IPS-18a (cell line): ENCODE results near the gene FOXR2.

Experiments
- H3K27ac ChIP-seq: one replicate; pipeline ENCODE4 v1.5.1; 2013; ENCODE audit warnings: low read length
- H3K27me3 ChIP-seq: one replicate; pipeline ENCODE4 v1.6.1; 2013; ENCODE audit warnings: mild to moderate bottlenecking, low read length; ENCODE audit not compliant: control insufficient read depth, insufficient read depth
- H3K36me3 ChIP-seq: one replicate; pipeline ENCODE4 v1.6.1; 2013; ENCODE audit warnings: low read depth, low read length; ENCODE audit not compliant: control insufficient read depth
- H3K4me1 ChIP-seq: one replicate; pipeline ENCODE4 v1.6.1; 2013; ENCODE audit warnings: low read depth, low read length; ENCODE audit not compliant: control insufficient read depth
- H3K4me3 ChIP-seq: one replicate; pipeline ENCODE4 v1.5.1; 2013; ENCODE audit warnings: low read length
- H3K9ac ChIP-seq: one replicate; pipeline ENCODE4 v1.6.1; 2013; ENCODE audit warnings: mild to moderate bottlenecking, low read length, moderate library complexity
- H3K9me3 ChIP-seq: one replicate; pipeline ENCODE4 v1.6.1; 2013; ENCODE audit warnings: low read depth, low read length; ENCODE audit not compliant: control insufficient read depth

Gene FOXR2, protein sequence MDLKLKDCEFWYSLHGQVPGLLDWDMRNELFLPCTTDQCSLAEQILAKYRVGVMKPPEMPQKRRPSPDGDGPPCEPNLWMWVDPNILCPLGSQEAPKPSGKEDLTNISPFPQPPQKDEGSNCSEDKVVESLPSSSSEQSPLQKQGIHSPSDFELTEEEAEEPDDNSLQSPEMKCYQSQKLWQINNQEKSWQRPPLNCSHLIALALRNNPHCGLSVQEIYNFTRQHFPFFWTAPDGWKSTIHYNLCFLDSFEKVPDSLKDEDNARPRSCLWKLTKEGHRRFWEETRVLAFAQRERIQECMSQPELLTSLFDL

DNA sequence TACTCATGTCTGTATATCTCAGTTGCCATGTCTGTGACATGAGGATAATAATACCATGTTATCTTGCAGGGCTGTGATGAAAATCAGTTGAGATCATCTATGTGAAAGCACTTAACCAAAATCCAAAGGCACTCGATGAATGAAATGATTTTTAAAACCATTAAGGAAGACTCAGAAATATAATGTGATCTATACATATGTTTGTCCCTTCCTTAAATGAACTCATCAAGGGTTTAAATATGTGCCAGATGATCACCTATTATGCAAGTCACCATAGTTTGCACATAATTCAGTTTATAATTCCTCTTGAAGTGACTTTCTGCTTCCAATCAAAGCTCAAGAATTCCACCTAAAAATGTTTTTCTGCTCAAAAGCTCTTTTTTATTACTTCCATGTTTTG is at the start of gene FOXR2:
TSS of gene FOXR2 (plus strand) at position 301 of the 400 bp plus-strand sequence. CDS start 312 bp downstream, outside the sequence.
- no peaks in the 10 kb centered on the region for H3K4me1 ChIP-seq
- H3K9me3 ChIP-seq = peaks cover 72% of the 10 kb centered on the region
- no peaks in the 10 kb centered on the region for H3K27me3 ChIP-seq
- no peaks in the 10 kb centered on the region for H3K36me3 ChIP-seq
- H3K4me3 ChIP-seq = no peak within 1 kb of the TSS
- no peak within 1 kb of the TSS for H3K9ac ChIP-seq
- no peak within 1 kb of the TSS for H3K27ac ChIP-seq

DNA sequence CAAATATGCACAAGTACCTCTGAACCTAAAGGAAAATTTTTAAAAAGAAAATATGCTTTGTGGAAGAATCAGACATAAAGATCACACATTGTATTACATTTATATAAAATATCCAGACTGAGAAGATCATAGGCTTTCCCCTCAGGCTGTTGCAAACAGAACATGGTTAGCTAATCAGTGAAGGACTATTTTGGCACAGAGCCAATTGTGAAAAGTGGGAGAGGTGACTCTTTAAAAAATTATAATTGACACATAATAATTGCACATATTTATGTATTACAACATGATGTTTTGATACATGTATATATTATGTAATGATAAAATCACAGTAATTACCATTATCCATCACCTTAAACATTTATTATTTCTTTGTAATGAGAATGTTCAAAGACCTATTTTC is 44.1 kb upstream of the FOXR2 start:
- no peaks in the 10 kb centered on the region for H3K4me1 ChIP-seq
- no peak overlapping the region for H3K9ac ChIP-seq
- H3K27ac ChIP-seq = no peak overlapping the region
- peaks cover 62% of the 10 kb centered on the region for H3K9me3 ChIP-seq
- no peak overlapping the region for H3K4me3 ChIP-seq
- H3K27me3 ChIP-seq = no peaks in the 10 kb centered on the region
- no peaks in the 10 kb centered on the region for H3K36me3 ChIP-seq

DNA sequence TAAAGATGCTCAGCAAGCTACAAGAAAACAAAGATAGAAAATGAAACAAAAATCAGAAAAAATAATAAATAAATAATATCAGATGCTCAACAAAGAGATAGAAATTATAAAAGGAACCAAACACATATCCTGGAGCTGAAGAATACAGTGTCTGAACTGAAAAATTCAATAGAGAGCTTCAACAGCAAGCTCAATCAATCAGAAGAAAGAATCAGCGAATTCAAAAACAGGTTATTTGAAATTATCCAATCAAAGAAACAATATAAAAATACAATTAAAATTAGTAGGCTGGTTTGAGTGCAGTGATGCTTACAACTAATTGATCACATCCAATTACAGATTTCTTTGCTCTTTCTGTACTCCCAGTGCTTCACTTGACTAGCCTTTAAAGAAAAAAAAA is 40.8 kb upstream of the FOXR2 start:
- Histone ChIP-seq H3K9me3 (peaks cover 59% of the 10 kb centered on the region), H3K4me1 (no peaks in the 10 kb centered on the region), H3K27me3 (no peaks in the 10 kb centered on the region), H3K36me3 (no peaks in the 10 kb centered on the region), H3K9ac (no peak overlapping the region), H3K27ac (no peak overlapping the region), H3K4me3 (no peak overlapping the region)

DNA sequence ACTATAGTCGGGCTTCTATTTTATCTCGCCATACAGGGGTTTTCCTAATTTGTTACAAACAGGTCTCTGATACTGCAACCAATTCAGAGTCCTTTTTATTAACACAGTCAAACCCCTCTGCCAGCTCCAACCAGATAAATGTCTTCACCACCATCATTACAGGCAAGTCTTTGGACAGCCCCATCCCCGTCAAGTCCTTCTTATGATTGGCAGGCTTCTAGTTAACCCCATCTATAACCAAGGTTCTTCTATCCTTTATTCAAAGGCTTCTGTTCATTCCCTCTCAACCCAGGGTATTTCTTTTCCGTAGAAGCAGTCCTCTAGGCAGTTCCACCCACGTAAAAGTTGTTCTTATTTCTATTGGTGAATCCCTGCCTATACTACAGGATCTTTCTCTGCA is 29.9 kb upstream of the FOXR2 start:
- Histone ChIP-seq H3K36me3 (no peaks in the 10 kb centered on the region), H3K9ac (no peak overlapping the region), H3K9me3 (peaks cover 59% of the 10 kb centered on the region), H3K27me3 (no peaks in the 10 kb centered on the region), H3K27ac (no peak overlapping the region), H3K4me3 (no peak overlapping the region), H3K4me1 (no peaks in the 10 kb centered on the region)

DNA sequence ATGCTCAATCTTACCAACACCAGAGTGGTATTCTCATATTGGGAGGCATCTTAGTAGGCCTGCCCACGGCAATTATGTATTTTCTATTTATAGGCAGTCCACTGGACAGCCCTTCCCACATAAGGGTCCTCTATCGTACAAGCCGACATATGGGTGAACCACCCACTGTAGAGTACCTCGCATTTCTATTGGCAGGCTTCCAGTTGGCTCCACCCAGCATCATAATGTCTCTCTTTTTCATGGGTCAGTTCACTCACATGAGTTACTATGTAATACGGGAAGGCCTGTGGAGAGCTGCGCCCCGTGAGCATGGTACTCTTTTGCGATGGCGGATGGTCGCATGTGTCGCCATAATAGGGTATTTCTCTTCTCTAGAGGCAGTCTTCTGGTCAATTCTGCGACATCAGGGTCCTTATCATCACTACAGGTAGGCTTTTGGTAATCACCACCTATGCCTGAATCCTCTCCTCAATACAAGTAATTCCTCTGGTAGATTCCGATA is 29.4 kb upstream of the FOXR2 start:
- H3K9me3 ChIP-seq = peaks cover 59% of the 10 kb centered on the region

DNA sequence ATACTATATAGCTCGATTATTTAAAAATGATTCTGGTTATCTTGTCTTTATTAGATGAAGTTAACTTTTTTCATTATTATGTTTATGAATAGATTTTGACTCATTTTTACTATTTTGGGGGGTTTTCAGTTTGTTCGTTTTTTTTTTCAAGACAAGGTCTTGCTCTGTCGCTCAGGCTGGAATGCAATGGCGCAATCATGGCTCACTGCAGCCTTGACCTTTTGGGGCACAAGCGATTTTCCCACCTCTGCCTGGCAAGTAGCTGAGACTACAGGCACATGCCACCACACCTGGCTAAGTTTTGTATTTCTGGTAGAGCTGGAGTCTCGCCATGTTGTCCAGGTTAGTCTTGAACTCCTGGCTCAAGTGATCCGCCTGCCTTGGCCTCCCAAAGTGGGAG is 24.9 kb upstream of the FOXR2 start:
- H3K9me3 ChIP-seq = peaks cover 45% of the 10 kb centered on the region
- no peaks in the 10 kb centered on the region for H3K4me1 ChIP-seq

More for the DNA sequence above, 29.4 kb upstream of the FOXR2 start:
- Histone ChIP-seq H3K9ac (no peak overlapping the region), H3K4me3 (no peak overlapping the region), H3K36me3 (no peaks in the 10 kb centered on the region), H3K27ac (no peak overlapping the region), H3K4me1 (no peaks in the 10 kb centered on the region), H3K27me3 (no peaks in the 10 kb centered on the region)

DNA sequence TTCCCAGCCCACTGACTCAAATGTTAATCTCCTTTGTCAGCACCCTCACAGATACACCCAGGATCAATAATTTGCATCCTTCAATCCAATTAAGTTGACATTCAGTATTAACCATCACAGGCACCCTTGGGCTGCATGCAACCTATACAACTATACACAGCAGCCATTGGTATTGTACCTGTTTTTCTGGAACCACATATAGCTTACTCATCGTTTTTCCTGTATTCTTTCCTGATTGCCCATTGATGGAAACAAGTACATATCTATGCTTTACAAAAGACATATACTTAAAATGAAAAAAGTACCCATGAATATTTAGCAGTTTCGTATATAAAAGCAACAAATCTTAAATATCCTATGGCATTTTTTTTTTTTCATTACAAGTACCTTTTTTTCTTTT is 3.7 kb upstream of the FOXR2 start:
- Histone ChIP-seq H3K27ac (no peak overlapping the region), H3K9ac (no peak overlapping the region), H3K4me3 (no peak overlapping the region), H3K36me3 (no peaks in the 10 kb centered on the region), H3K9me3 (peaks cover 67% of the 10 kb centered on the region), H3K27me3 (no peaks in the 10 kb centered on the region), H3K4me1 (no peaks in the 10 kb centered on the region)

More for the DNA sequence above, 24.9 kb upstream of the FOXR2 start:
- H3K36me3 ChIP-seq = no peaks in the 10 kb centered on the region
- no peak overlapping the region for H3K4me3 ChIP-seq
- no peak overlapping the region for H3K27ac ChIP-seq
- no peaks in the 10 kb centered on the region for H3K27me3 ChIP-seq
- no peak overlapping the region for H3K9ac ChIP-seq

DNA sequence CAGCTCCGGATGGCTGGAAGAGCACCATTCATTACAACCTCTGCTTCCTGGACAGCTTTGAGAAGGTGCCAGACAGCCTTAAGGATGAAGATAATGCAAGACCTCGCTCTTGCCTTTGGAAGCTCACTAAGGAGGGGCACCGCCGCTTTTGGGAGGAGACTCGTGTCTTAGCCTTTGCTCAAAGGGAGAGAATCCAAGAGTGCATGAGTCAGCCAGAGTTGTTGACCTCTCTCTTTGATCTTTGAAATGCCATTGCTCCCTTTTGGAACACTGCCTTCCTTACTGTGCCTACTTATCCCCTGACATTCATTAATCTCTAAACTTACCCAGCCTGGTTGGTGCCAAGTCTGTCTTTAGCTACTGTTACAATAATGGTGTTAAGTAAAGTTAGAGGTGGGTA is 1.2 kb downstream of the FOXR2 start:
- Histone ChIP-seq H3K36me3 (no peaks in the 10 kb centered on the region), H3K4me3 (no peak overlapping the region), H3K4me1 (no peaks in the 10 kb centered on the region), H3K9me3 (peaks cover 64% of the 10 kb centered on the region), H3K27ac (no peak overlapping the region), H3K9ac (no peak overlapping the region), H3K27me3 (no peaks in the 10 kb centered on the region)

DNA sequence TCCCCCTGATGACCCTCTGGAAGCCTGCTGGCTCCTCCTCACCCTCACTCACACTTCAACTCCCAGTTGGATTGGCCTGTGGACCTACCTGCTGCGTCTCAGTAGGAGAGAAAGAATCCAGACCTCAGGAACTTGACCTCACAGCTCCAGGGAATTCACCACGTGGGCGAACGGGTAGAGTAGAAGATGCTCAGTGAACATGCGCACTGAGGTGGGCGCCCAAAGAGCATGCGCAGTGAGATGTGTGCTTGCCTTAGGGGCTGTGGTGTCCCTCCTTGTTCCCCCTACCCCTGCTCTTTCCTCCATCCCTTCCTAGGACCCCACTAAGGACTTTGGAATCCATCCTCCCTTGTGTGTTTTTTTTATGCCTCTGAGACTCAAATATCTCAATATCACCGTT is 12.9 kb downstream of the FOXR2 start:
- H3K9me3 ChIP-seq = peaks cover 52% of the 10 kb centered on the region
- no peak overlapping the region for H3K9ac ChIP-seq
- no peaks in the 10 kb centered on the region for H3K27me3 ChIP-seq
- H3K4me1 ChIP-seq = no peaks in the 10 kb centered on the region
- no peaks in the 10 kb centered on the region for H3K36me3 ChIP-seq
- H3K27ac ChIP-seq = no peak overlapping the region
- H3K4me3 ChIP-seq = no peak overlapping the region

DNA sequence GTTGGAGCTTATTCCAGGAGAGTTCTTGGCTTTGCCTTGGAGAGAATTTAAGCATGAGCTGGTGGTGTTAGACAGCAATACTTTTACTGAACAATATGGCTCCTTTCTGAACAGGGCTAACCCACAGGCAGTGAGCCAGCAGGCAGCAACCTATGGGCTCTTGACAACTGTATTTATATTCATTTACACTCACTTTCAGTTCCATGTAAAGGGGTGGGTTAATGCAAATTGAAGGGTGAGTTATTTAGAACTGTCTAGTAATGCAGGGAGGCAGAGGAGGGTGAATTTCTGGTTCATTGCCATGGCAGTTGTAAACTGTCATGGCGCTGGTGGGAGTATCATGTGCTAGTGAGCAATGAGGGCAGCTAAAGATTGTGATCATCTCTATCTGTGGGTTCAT is 15.7 kb downstream of the FOXR2 start:
- Histone ChIP-seq H3K9ac (no peak overlapping the region), H3K27me3 (no peaks in the 10 kb centered on the region), H3K4me1 (no peaks in the 10 kb centered on the region), H3K27ac (no peak overlapping the region), H3K36me3 (no peaks in the 10 kb centered on the region), H3K4me3 (no peak overlapping the region), H3K9me3 (peaks cover 59% of the 10 kb centered on the region)

DNA sequence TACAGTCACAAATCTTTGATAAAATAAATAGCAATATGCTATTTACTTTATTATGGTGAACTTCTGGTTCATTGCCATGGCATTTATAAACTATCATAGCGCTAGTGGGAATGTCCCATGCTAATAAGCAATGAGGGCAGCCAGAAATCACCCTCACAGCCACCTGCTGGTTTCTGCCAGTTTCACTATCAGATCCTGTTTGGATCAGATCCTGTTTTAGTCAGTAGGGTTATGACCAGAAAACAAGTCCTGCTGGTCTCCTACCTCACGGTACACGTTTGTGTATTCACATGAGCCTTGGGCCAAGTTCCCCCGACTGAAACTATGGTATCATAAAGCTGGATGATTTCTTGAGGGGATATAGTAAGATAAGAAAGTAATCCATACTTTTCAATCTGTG is 17.7 kb downstream of the FOXR2 start:
- Histone ChIP-seq H3K9ac (no peak overlapping the region), H3K27me3 (no peaks in the 10 kb centered on the region), H3K4me1 (no peaks in the 10 kb centered on the region), H3K9me3 (peaks cover 59% of the 10 kb centered on the region), H3K27ac (no peak overlapping the region), H3K4me3 (no peak overlapping the region), H3K36me3 (no peaks in the 10 kb centered on the region)

DNA sequence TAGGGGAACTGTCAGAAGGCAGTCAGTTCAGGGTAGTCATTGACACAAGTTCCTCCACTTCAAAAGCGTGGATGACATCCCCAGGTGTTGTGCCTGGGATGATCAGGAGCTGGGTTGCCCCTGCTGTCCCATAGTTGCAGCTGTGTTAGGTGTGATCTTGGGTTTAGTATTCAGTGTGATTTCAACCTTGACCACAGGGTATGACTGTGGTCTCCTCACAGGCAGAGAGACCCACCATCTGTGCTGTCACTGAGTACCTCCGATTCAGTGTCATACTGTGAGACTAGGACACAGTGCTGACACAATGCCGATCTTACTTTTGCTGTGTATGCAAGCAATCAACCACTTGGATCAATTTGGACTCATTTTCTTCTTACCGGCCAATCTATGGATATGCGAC is 25.2 kb downstream of the FOXR2 start:
- Histone ChIP-seq H3K4me3 (no peak overlapping the region), H3K27me3 (no peaks in the 10 kb centered on the region), H3K36me3 (no peaks in the 10 kb centered on the region), H3K9me3 (peaks cover 74% of the 10 kb centered on the region), H3K4me1 (no peaks in the 10 kb centered on the region), H3K9ac (no peak overlapping the region), H3K27ac (no peak overlapping the region)
